H1 (cell line): Measurements from ENCODE around the gene GABRG3. TPM values are rescaled to one million over a fixed set of nuclear protein-coding genes. Genes with fewer than 3 reads are reported as not detected.

Source experiments
- CTCF ChIA-PET: fragments of 300-600 bp; sonication (Branson Sonifier 250); formaldehyde crosslinking; loops from one replicate; lab custom pipeline; 2021; ENCODE audit not compliant: partially characterized antibody; lab: Charles Lee
- POLR2A ChIA-PET: fragments of 300-600 bp; sonication (Branson Sonifier 250); formaldehyde crosslinking; loops from one replicate; lab custom pipeline; 2021; ENCODE audit warnings: inconsistent platforms; ENCODE audit not compliant: partially characterized antibody; lab: Charles Lee
- DNase-seq, 2 experiments: peaks; one replicate each; pipeline versions ENCODE4 v3.0.0 to v3.0.0-alpha.2; 2010 to 2022; ENCODE audit warnings: low spot score in 2 of 2, low read depth in 1 of 2, mixed read lengths in 1 of 2
- FAIRE-seq: peaks from 2 replicates; lab custom pipeline; 2011; peaks lifted over from hg19 to GRCh38; lab: Jason Lieb, UNC
- H2AFZ ChIP-seq: 2 replicates; pipeline ENCODE4 v1.8.1; 2012; ENCODE audit warnings: low read length, inconsistent platforms
- H2AK5ac ChIP-seq: 2 replicates; pipeline ENCODE4 v1.6.1; 2013; ENCODE audit warnings: low read depth, low read length
- H2BK120ac ChIP-seq: replicated peaks from 2 replicates; pipeline ENCODE3; 2013; ENCODE audit warnings: low read depth, low read length, inconsistent platforms
- H2BK12ac ChIP-seq: 2 replicates; pipeline ENCODE4 v1.6.1; 2013; ENCODE audit warnings: low read depth, low read length
- H2BK15ac ChIP-seq: 2 replicates; pipeline ENCODE4 v1.6.1; 2013; ENCODE audit warnings: low read length
- H2BK20ac ChIP-seq: 2 replicates; pipeline ENCODE4 v1.6.1; 2013; ENCODE audit warnings: low read length
- H2BK5ac ChIP-seq: 2 replicates; pipeline ENCODE4 v1.6.1; 2013; ENCODE audit warnings: low read depth, low read length
- H3K14ac ChIP-seq: 2 replicates; pipeline ENCODE4 v1.6.1; 2013; ENCODE audit warnings: inconsistent platforms; ENCODE audit not compliant: insufficient read length
- H3K18ac ChIP-seq: 2 replicates; pipeline ENCODE4 v1.6.1; 2013; ENCODE audit warnings: low read length; ENCODE audit errors: extremely low read depth
- H3K23ac ChIP-seq: 2 replicates; pipeline ENCODE4 v1.6.1; 2013; ENCODE audit warnings: inconsistent platforms; ENCODE audit not compliant: insufficient read length
- H3K23me2 ChIP-seq: 2 replicates; pipeline ENCODE4 v1.6.1; 2013; ENCODE audit warnings: low read depth, low read length
- H3K27ac ChIP-seq: 2 replicates; pipeline ENCODE4 v1.6.1; 2011; ENCODE audit warnings: low read depth, low read length, inconsistent platforms
- H3K27me3 ChIP-seq, 4 experiments: replicated peaks in 1 of 4; 1 replicate in 1 of 4; 2 replicates in 3 of 4; pipeline versions ENCODE4 v1.6.1 to v1.8.1; 2011 to 2013; ENCODE audit warnings: low read length in 3 of 4, mild to moderate bottlenecking in 3 of 4, inconsistent platforms in 2 of 4, mixed read lengths in 2 of 4, moderate library complexity in 1 of 4; ENCODE audit not compliant: control insufficient read depth in 3 of 4, insufficient read depth in 3 of 4; ENCODE audit errors: extremely low read depth in 1 of 4
- H3K36me3 ChIP-seq, 4 experiments: 2 replicates each; pipeline versions ENCODE4 v1.6.1 to v1.8.1; 2011 to 2013; ENCODE audit warnings: mild to moderate bottlenecking in 4 of 4, low read length in 3 of 4, moderate library complexity in 2 of 4, control low read depth in 1 of 4, inconsistent platforms in 1 of 4; ENCODE audit not compliant: insufficient read depth in 4 of 4, control insufficient read depth in 2 of 4
- H3K4ac ChIP-seq: replicated peaks from 2 replicates; pipeline ENCODE3; 2013; ENCODE audit warnings: low read length, low read depth, mixed read lengths, inconsistent platforms; ENCODE audit not compliant: insufficient read length
- H3K4me1 ChIP-seq, 4 experiments: replicated peaks in 1 of 4; 1 replicate in 1 of 4; 2 replicates in 3 of 4; pipeline versions ENCODE4 v1.6.1 to v1.8.1; 2011 to 2013; ENCODE audit warnings: low read length in 3 of 4, inconsistent platforms in 2 of 4, mixed read lengths in 1 of 4; ENCODE audit not compliant: insufficient read depth in 4 of 4, control insufficient read depth in 3 of 4
- H3K4me2 ChIP-seq, 2 experiments: 2 replicates each; pipeline versions ENCODE4 v1.6.1 to v1.8.1; 2011 to 2013; ENCODE audit warnings: low read depth in 2 of 2, low read length in 2 of 2, control low read depth in 1 of 2, inconsistent platforms in 1 of 2, mild to moderate bottlenecking in 1 of 2; ENCODE audit not compliant: insufficient read depth in 1 of 2
- H3K4me3 ChIP-seq, 4 experiments: fragments of 200-600, 300-600 bp in 1 of 4; sonication (generic), shearing (Covaris generic), sonication (Bioruptor Twin) in 1 of 4; 2 replicates each; pipeline versions ENCODE4 v1.5.1 to v1.8.1; 2011 to 2016; ENCODE audit warnings: low read length in 4 of 4, low read depth in 3 of 4, control low read depth in 2 of 4, inconsistent platforms in 2 of 4, mild to moderate bottlenecking in 2 of 4, mixed read lengths in 1 of 4, moderate library complexity in 1 of 4; ENCODE audit not compliant: insufficient read depth in 2 of 4; ENCODE audit errors: extremely low read depth in 1 of 4
- H3K56ac ChIP-seq: replicated peaks from 2 replicates; pipeline ENCODE3; 2013; ENCODE audit warnings: low read depth, mild to moderate bottlenecking, mixed read lengths, low read length, inconsistent platforms; ENCODE audit not compliant: insufficient read length
- H3K79me1 ChIP-seq: 2 replicates; pipeline ENCODE4 v1.6.1; 2013; ENCODE audit warnings: low read depth, low read length, control low read depth
- H3K79me2 ChIP-seq, 2 experiments: 2 replicates each; pipeline versions ENCODE4 v1.6.1 to v1.8.1; 2012 to 2013; ENCODE audit warnings: low read length in 2 of 2, mild to moderate bottlenecking in 2 of 2, inconsistent platforms in 1 of 2; ENCODE audit not compliant: insufficient read depth in 2 of 2, control insufficient read depth in 1 of 2
- H3K9ac ChIP-seq, 4 experiments: replicated peaks in 1 of 4; 1 replicate in 1 of 4; 2 replicates in 3 of 4; pipeline versions ENCODE4 v1.6.1 to v1.8.1; 2011 to 2013; ENCODE audit warnings: low read depth in 3 of 4, low read length in 3 of 4, control low read depth in 2 of 4, mild to moderate bottlenecking in 2 of 4, moderate library complexity in 2 of 4, inconsistent platforms in 1 of 4; ENCODE audit errors: extremely low read depth in 1 of 4
- H3K9me3 ChIP-seq, 2 experiments: 2 replicates each; pipeline versions ENCODE4 v1.6.1 to v1.8.1; 2012 to 2013; ENCODE audit warnings: mild to moderate bottlenecking in 2 of 2, moderate library complexity in 2 of 2, control low read depth in 1 of 2, inconsistent platforms in 1 of 2, low read depth in 1 of 2, low read length in 1 of 2, mixed read lengths in 1 of 2; ENCODE audit not compliant: insufficient read depth in 2 of 2
- H4K20me1 ChIP-seq, 2 experiments: replicated peaks in 1 of 2; 2 replicates each; pipeline versions ENCODE3 to v1.8.1; 2011 to 2013; ENCODE audit warnings: inconsistent platforms in 2 of 2, low read length in 2 of 2, mild to moderate bottlenecking in 1 of 2; ENCODE audit not compliant: insufficient read depth in 2 of 2, control insufficient read depth in 1 of 2
- H4K5ac ChIP-seq: 2 replicates; pipeline ENCODE4 v1.6.1; 2013; ENCODE audit warnings: low read length, low read depth, mixed read lengths, inconsistent platforms; ENCODE audit not compliant: insufficient read length
- H4K8ac ChIP-seq: 2 replicates; pipeline ENCODE4 v1.8.0; 2013; ENCODE audit warnings: mild to moderate bottlenecking, moderate library complexity, low read length, inconsistent platforms; ENCODE audit not compliant: insufficient read depth; ENCODE audit errors: extremely low read depth
- H4K91ac ChIP-seq: replicated peaks from 2 replicates; pipeline ENCODE3; 2013; ENCODE audit warnings: low read length, mixed read lengths, inconsistent platforms; ENCODE audit not compliant: insufficient read length
- EP300 ChIP-seq, 2 experiments: IDR thresholded peaks; 1 replicate in 1 of 2; 2 replicates in 1 of 2; pipeline ENCODE4 v1.6.1; 2011 to 2012; ENCODE audit warnings: low read depth in 2 of 2, low read length in 2 of 2, mild to moderate bottlenecking in 2 of 2, borderline replicate concordance in 1 of 2, inconsistent platforms in 1 of 2, moderate library complexity in 1 of 2
- KDM4A ChIP-seq: IDR thresholded peaks from one replicate; pipeline ENCODE4 v1.7.1; 2012; ENCODE audit warnings: low read depth, mild to moderate bottlenecking, moderate library complexity, low read length, inconsistent platforms; ENCODE audit not compliant: severe bottlenecking
- MAFK ChIP-seq: IDR thresholded peaks from 2 replicates; pipeline ENCODE4 v1.6.1; 2012; ENCODE audit warnings: low read depth, mild to moderate bottlenecking, improper control_type of control experiment, low read length
- PHF8 ChIP-seq: fragments of 200-600 bp; sonication (generic); conservative IDR thresholded peaks from 2 replicates; pipeline ENCODE4 v1.7.1; 2012; ENCODE audit warnings: low read depth, mild to moderate bottlenecking, inconsistent platforms, low read length, moderate library complexity
- TAF1 ChIP-seq: IDR thresholded peaks from 2 replicates; pipeline ENCODE4 v1.6.1; 2011; ENCODE audit warnings: mild to moderate bottlenecking, low read depth, low read length
- TAF7 ChIP-seq: optimal IDR thresholded peaks from 2 replicates; pipeline ENCODE3; 2011; ENCODE audit warnings: low read depth, mild to moderate bottlenecking, inconsistent platforms, low read length, moderate library complexity, borderline replicate concordance
- TCF12 ChIP-seq: IDR thresholded peaks from 2 replicates; pipeline ENCODE4 v1.6.1; 2011; ENCODE audit warnings: low read depth, mild to moderate bottlenecking, low read length
- ZNF274 ChIP-seq: IDR thresholded peaks from 2 replicates; pipeline ENCODE4 v1.7.0; 2012; ENCODE audit warnings: low read length, borderline replicate concordance; ENCODE audit errors: extremely low read depth
- WGBS, 2 experiments: shearing (Covaris generic) in 1 of 2; methylation state at CpG; one replicate each; pipeline versions ENCODE4 v1.1.6 to v1.1.7; 2013 to 2015; ENCODE audit warnings: low lambda C conversion rate in 2 of 2, mixed read lengths in 2 of 2, inconsistent platforms in 1 of 2, low coverage in 1 of 2, missing lambda C conversion rate in 1 of 2; ENCODE audit not compliant: insufficient replicate concordance in 2 of 2, insufficient coverage in 1 of 2, insufficient read length in 1 of 2; ENCODE audit errors: extremely low coverage in 1 of 2, missing lambda C conversion rate in 1 of 2; 5-methylcytosine and 5-hydroxymethylcytosine counted together
- polyA plus RNA-seq, 7 experiments: library from polyadenylated mRNA; depleted of rRNA in 3 of 7; stranded (reverse) in 5 of 7; unstranded in 2 of 7; fragments of >200 nt in 5 of 7; fragments of 200-250 nt in 2 of 7; gene quantifications; 1 replicate in 5 of 7; 2 replicates in 1 of 7; 4 replicates in 1 of 7; pipeline versions ENCODE4 v1.2.1 to v1.2.3, GENCODE V29; 2011 to 2013; ENCODE audit warnings: missing spikeins in 2 of 7, mixed read lengths in 2 of 7
- total RNA-seq: library from RNA; stranded (reverse); fragmentation: NEBNext Ultra II Directional; extraction: Animal tissue kit (Norgen Biotek cat#: 25700); gene quantifications from 2 replicates; pipeline ENCODE4 v1.2.1, GENCODE V29; 2021

Gene GABRG3
- total and polyA plus RNA-seq, 2 of the 8 experiments (the other 6 are each of a cell fraction or from before 2014, with no cell fraction given), result 0.17 to 0.80 TPM

- Histone ChIP-seq H3K18ac (no peak overlapping the region), H3K36me3 (no peaks in the 10 kb centered on the region), H2AK5ac (no peak overlapping the region), H2BK15ac (no peak overlapping the region), H3K4me3 (no peak overlapping the region), H3K4ac (no peak overlapping the region), H3K23ac (no peak overlapping the region), H3K9me3 (no peaks in the 10 kb centered on the region), H3K79me1 (no peaks in the 10 kb centered on the region), H4K20me1 (no peaks in the 10 kb centered on the region), H3K27me3 (no peaks in the 10 kb centered on the region), H3K4me1 (no peaks in the 10 kb centered on the region), H3K4me2 (no peak overlapping the region), H3K23me2 (no peaks in the 10 kb centered on the region), H3K14ac (no peak overlapping the region), H2BK20ac (no peak overlapping the region), H4K91ac (no peak overlapping the region), H2BK12ac (no peak overlapping the region), H3K9ac (no peak overlapping the region), H4K8ac (no peak overlapping the region), H3K56ac (no peak overlapping the region), H4K5ac (no peak overlapping the region), H3K79me2 (no peaks in the 10 kb centered on the region), H2AFZ (no peak overlapping the region), H2BK5ac (no peak overlapping the region), H2BK120ac (no peak overlapping the region), H3K27ac (no peak overlapping the region)
- POLR2A ChIA-PET, result no interaction called here
- no peak for TF ChIP-seq ZNF274
- TF ChIP-seq TAF1, result no peak
- no peak for TF ChIP-seq TAF7
- no peak for TF ChIP-seq TCF12
- no peak for TF ChIP-seq MAFK
- TF ChIP-seq PHF8, result no peak
- TF ChIP-seq EP300 (IDR thresholded peaks at IDR 0.05; ENCODE audit: borderline replicate concordance in 1 of 2, low read depth in 2 of 2, low read length in 2 of 2), result no peak
- no peak for TF ChIP-seq KDM4A
- FAIRE-seq (no peak), DNase-seq (no peak)
- WGBS, 2 experiments, result 91% methylated on average over 2 of the region's 2 CpGs; no CpG with 5 or more reads in 1 of the 2 experiments
- CTCF ChIA-PET, result interaction anchor here (1.1 to 3.1 kb wide), 3 partner anchors 10 to 177 kb away, joined by 3 to 14 read pairs (median 3); no protein-coding TSS in a partner anchor
Measured at GRCh38 chr15:27235681-27236080, 264.7 kb downstream of the GABRG3 start.
